Neural cell (in vitro differentiated cells): ENCODE results near the gene GPHN.
"Not testable (repeated sequence)": the region's sequence is repeated elsewhere in the genome, so short reads cannot be mapped to it uniquely, and the experiment has no call there.

Source experiments
- CTCF ChIP-seq: fragments of 450-650 bp; IDR thresholded peaks from 2 replicates; pipeline ENCODE4 v1.5.1; 2014; ENCODE audit warnings: antibody characterized with exemption, mild to moderate bottlenecking, moderate library complexity; ENCODE audit not compliant: poor library complexity, severe bottlenecking
- EZH2 ChIP-seq: fragments of 200-600, 300-800 bp; shearing (Covaris generic), sonication (generic); IDR thresholded peaks from 2 replicates; pipeline ENCODE4 v1.6.1; 2014; ENCODE audit warnings: antibody characterized with exemption, low read length, borderline replicate concordance, mild to moderate bottlenecking; ENCODE audit not compliant: insufficient read depth, poor library complexity, severe bottlenecking
- MXI1 ChIP-seq: fragments of 450-650 bp; conservative IDR thresholded peaks from 2 replicates; pipeline ENCODE4 v1.6.1; 2014; ENCODE audit warnings: antibody characterized with exemption, mild to moderate bottlenecking; ENCODE audit not compliant: poor library complexity, severe bottlenecking
- POLR2AphosphoS5 ChIP-seq: IDR thresholded peaks from 2 replicates; pipeline ENCODE4 v1.6.1; 2012
- REST ChIP-seq: IDR thresholded peaks from 2 replicates; pipeline ENCODE4 v1.6.1; 2012; ENCODE audit warnings: borderline replicate concordance
- TAF1 ChIP-seq: IDR thresholded peaks from 2 replicates; pipeline ENCODE4 v1.6.1; 2012; ENCODE audit warnings: low read depth

GRCh38 chr14:66714291-66714690 is 206.3 kb downstream of the GPHN start:
- TF ChIP-seq TAF1, POLR2AphosphoS5, CTCF, MXI1, EZH2, REST: not testable (repeated sequence)
